Coronary artery (tissue), 2 donors: ENCODE data around the gene PCSK5.

Experiments used
- DNase-seq: peaks from one replicate; pipeline ENCODE4 v3.0.0-alpha.2; 2017; ENCODE audit warnings: low spot score
- H3K27ac ChIP-seq, 2 donors: fragments of 200-600 bp; sonication (generic); one replicate each; pipeline ENCODE4 v1.5.1; 2016 to 2019
- H3K4me3 ChIP-seq: fragments of 200-600 bp; sonication (generic); 2 replicates; pipeline ENCODE4 v1.5.1; 2016; ENCODE audit warnings: mild to moderate bottlenecking, moderate library complexity
- CTCF ChIP-seq: fragments of 200-600 bp; sonication (generic); IDR thresholded peaks from one replicate; pipeline ENCODE4 v1.5.1; 2019; ENCODE audit warnings: antibody characterized with exemption

The PCSK5 gene

GRCh38 chr9:76271755-76272154 lies 381.3 kb downstream of the PCSK5 start:
- no peak for TF ChIP-seq CTCF
- DNase-seq, result no peak
- Histone ChIP-seq H3K27ac (no peak overlapping the region), H3K4me3 (no peak overlapping the region)

GRCh38 chr9:76289042-76289441 lies 398.6 kb downstream of the PCSK5 start:
- no peak for DNase-seq
- no peak for TF ChIP-seq CTCF
- Histone ChIP-seq H3K27ac (no peak overlapping the region), H3K4me3 (no peak overlapping the region)

- DNase-seq, result no peak
- Histone ChIP-seq H3K27ac (no peak overlapping the region), H3K4me3 (no peak overlapping the region)
- no peak for TF ChIP-seq CTCF
These were observed 399.2 kb downstream of the PCSK5 start for GRCh38 chr9:76289703-76290102.

GRCh38 chr9:76290555-76290954 lies 400.1 kb downstream of the PCSK5 start:
- DNase-seq, result no peak
- no peak for TF ChIP-seq CTCF
- H3K27ac ChIP-seq, result no peak overlapping the region
- no peak overlapping the region for H3K4me3 ChIP-seq

GRCh38 chr9:76292246-76292645 lies 401.8 kb downstream of the PCSK5 start:
- H3K4me3 ChIP-seq, result no peak overlapping the region
- no peak overlapping the region for H3K27ac ChIP-seq
- no peak for TF ChIP-seq CTCF
- DNase-seq, result no peak

GRCh38 chr9:76292658-76293057 lies 402.2 kb downstream of the PCSK5 start:
- no peak for TF ChIP-seq CTCF
- Histone ChIP-seq H3K27ac (no peak overlapping the region), H3K4me3 (no peak overlapping the region)
- DNase-seq, result no peak

GRCh38 chr9:76294301-76294700 lies 403.8 kb downstream of the PCSK5 start:
- Histone ChIP-seq H3K27ac (no peak overlapping the region), H3K4me3 (no peak overlapping the region)
- TF ChIP-seq CTCF, result no peak
- DNase-seq, result no peak
